Left colon (tissue), 2 donors: ENCODE results near the gene MPZL3. TPM values are rescaled to one million over a fixed set of nuclear protein-coding genes. Genes with fewer than 3 reads are reported as not detected.

Source experiments
- ATAC-seq: fragments of 200-7000 bp; cut with Tn5 transposase; one replicate; pipeline ENCODE4 v1.9.1; 2020; ENCODE audit warnings: mild to moderate bottlenecking, moderate library complexity
- DNase-seq, 2 donors: peaks; one replicate each; pipeline ENCODE4 v3.0.0-alpha.2; 2020
- intact Hi-C, 2 donors: fragments of 100-400 bp; cut with DNase I in 1 of 2; cut with micrococcal nuclease in 1 of 2; formaldehyde crosslinking; loops; one replicate each; pipeline versions ENCODE4 v1.11.2 to v1.14.0; 2022; cut with DNase I, micrococcal nuclease
- total RNA-seq, 2 donors: library from RNA; stranded (reverse); fragmentation: NEBNext Ultra II Directional; extraction: Animal tissue kit (Norgen Biotek cat#: 25700); gene quantifications; one replicate each; pipeline ENCODE4 v1.2.1, GENCODE V29; 2021
- donor health status: DM: no; HTN: no; CAD: no.
- donor health status: DM: yes; HTN: yes; CAD: no.

MPZL3 gene
- total RNA-seq, 2 donors from 2014 or later = 6.3 to 12.8 TPM

GRCh38 chr11:118272001-118272400, 19.8 kb upstream of the MPZL3 start:
- intact Hi-C loops = no loop called here
- DNase-seq (no peak), ATAC-seq (peak; percentile 38)

GRCh38 chr11:118267486-118267885, 15.3 kb upstream of the MPZL3 start:
- no peak for DNase-seq
- ATAC-seq = no peak
- intact Hi-C loops = no loop called here

GRCh38 chr11:118265954-118266353, 13.8 kb upstream of the MPZL3 start:
- intact Hi-C loops = no loop called here
- DNase-seq (peak; percentile 81 to 88), ATAC-seq (peak; percentile 59)

GRCh38 chr11:118264569-118265465, 12.7 kb upstream of the MPZL3 start:
- no peak for DNase-seq
- intact Hi-C loops = no loop called here
- peak; percentile 29 for ATAC-seq

GRCh38 chr11:118263695-118264568, 11.8 kb upstream of the MPZL3 start, which contains the start of gene MPZL2:
Gene MPZL2 (minus strand): TSS chr11:118264297. CDS start chr11:118264153, 144 bp downstream.
- ATAC-seq (peak; percentile 80), DNase-seq (peak; percentile 75 to 86)
- intact Hi-C loops = no loop called here

GRCh38 chr11:118263112-118263511, 10.9 kb upstream of the MPZL3 start:
- ATAC-seq (peak; percentile 44), DNase-seq (no peak)
- intact Hi-C loops = no loop called here

- DNase-seq = no peak
These were observed 8.2 kb upstream of the MPZL3 start for GRCh38 chr11:118260353-118260752.

GRCh38 chr11:118259138-118259537, 7.0 kb upstream of the MPZL3 start:
- intact Hi-C loops = no loop called here
- no peak for ATAC-seq

More at GRCh38 chr11:118260353-118260752, 8.2 kb upstream of the MPZL3 start:
- no peak for ATAC-seq
- intact Hi-C loops = no loop called here

GRCh38 chr11:118258410-118258809, 6.2 kb upstream of the MPZL3 start:
- DNase-seq = no peak

More at GRCh38 chr11:118259138-118259537, 7.0 kb upstream of the MPZL3 start:
- DNase-seq = no peak

GRCh38 chr11:118252688-118253087, 523 bp upstream of the MPZL3 start:
- no peak for ATAC-seq
- no peak for DNase-seq
- intact Hi-C loops = no loop called here

More at GRCh38 chr11:118258410-118258809, 6.2 kb upstream of the MPZL3 start:
- no peak for ATAC-seq
- intact Hi-C loops = no loop called here

GRCh38 chr11:118247041-118247440, 5.1 kb downstream of the MPZL3 start:
- DNase-seq = no peak
- intact Hi-C loops = no loop called here
- ATAC-seq = peak; percentile 18

GRCh38 chr11:118245936-118246562, 6.1 kb downstream of the MPZL3 start:
- ATAC-seq (no peak), DNase-seq (no peak)
- intact Hi-C loops = no loop called here

GRCh38 chr11:118243993-118244762, 8.0 kb downstream of the MPZL3 start:
- intact Hi-C loops = no loop called here
- no peak for ATAC-seq
- no peak for DNase-seq

- intact Hi-C loops = no loop called here
- no peak for DNase-seq
- ATAC-seq = no peak
These were observed 9.0 kb downstream of the MPZL3 start for GRCh38 chr11:118243161-118243560.

- intact Hi-C loops = no loop called here
- no peak for ATAC-seq
- DNase-seq = no peak
These were observed 10.4 kb downstream of the MPZL3 start for GRCh38 chr11:118241764-118242098.

GRCh38 chr11:118240999-118241763, 11.0 kb downstream of the MPZL3 start:
- ATAC-seq = peak; percentile 86

GRCh38 chr11:118239509-118240205, 12.5 kb downstream of the MPZL3 start:
- intact Hi-C loops = loop anchor here in 1 of 2 donors (2.0 kb wide), 1 partner anchor 25 kb away; no protein-coding TSS in a partner anchor
- DNase-seq = no peak
- peak; percentile 68 for ATAC-seq

More at GRCh38 chr11:118240999-118241763, 11.0 kb downstream of the MPZL3 start:
- peak; percentile 32 to 43 for DNase-seq
- intact Hi-C loops = no loop called here
